Ramos (cell line): ENCODE data around the gene SLC4A2.

Source experiments
- in situ Hi-C: fragments of 300-500 bp; cut with MboI; formaldehyde crosslinking; loops from one replicate; pipeline ENCODE4 v1.14.3; 2022; ENCODE audit warnings: low sequenced_read_pairs; ENCODE audit not compliant: unreplicated experiment

Gene SLC4A2

GRCh38 chr7:151122796-151123157 lies 63.4 kb downstream of the SLC4A2 start:
- in situ Hi-C loops: loop anchor here (10.0 kb wide), 1 partner anchor 182 kb away; no protein-coding TSS in a partner anchor

- in situ Hi-C loops: loop anchor here (10.0 kb wide), 1 partner anchor 182 kb away; no protein-coding TSS in a partner anchor
These were observed 63.9 kb downstream of the SLC4A2 start for GRCh38 chr7:151123158-151123821.

DNA sequence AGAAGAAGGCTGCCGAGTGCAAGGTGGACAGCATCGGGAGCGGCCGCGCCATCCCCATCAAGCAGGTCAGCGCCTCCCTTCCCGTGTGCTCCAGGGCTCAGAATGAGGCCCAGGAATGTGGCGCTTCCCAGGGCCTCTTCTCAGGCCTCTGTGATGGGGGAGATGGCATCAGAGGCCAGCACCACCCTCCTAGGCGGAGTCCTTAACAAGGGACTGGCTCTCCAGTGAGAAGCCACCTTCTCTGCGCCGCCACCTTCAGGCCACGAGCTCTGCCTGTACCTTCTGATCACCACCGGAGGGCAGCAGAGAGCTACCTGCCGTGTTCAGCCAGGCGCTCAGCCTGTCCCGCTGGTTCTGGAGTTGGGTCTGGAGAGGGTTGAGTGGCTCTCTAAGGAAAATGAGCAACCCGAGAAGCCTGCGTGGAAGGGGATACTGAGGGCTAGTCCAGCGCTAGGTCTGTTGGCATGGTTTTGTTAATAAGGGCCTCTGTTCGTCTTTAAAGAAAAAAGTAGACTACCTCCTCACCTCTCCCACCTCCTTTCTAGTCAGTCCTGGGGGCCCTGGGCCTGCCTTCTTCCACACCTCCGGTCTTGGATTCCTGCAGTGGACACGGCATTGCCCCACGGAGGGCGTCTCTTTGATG lies 64.6 kb downstream of the SLC4A2 start:
- in situ Hi-C loops: loop anchor here (10.0 kb wide), 1 partner anchor 181 kb away; no protein-coding TSS in a partner anchor

GRCh38 chr7:151124481-151124880 lies 65.1 kb downstream of the SLC4A2 start:
- in situ Hi-C loops: loop anchor here (10.0 kb wide), 1 partner anchor 180 kb away; no protein-coding TSS in a partner anchor

DNA sequence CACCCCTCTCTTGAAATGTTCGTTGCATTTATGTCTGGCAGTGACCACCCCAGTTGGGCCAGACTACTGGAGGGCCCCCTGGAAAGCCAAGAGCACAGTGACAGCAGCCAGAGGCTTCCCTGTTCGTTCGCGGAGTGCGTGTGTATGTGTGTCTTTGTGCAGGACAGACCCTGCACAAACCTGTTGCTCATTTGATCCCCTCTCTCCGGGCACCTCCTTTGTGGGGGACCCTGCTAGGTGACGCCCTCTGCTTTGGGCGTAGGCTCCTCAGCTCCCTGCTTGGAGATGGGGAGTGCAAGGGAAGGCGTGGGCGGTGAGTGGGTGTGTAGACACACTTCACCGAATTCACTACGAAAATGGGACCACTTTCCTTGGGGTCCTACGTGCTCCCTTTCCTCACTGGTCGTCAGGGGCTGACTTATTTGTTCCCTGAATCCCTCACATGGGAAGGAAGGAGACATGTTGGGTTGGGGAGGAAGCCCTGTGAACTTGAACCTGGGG lies 65.6 kb downstream of the SLC4A2 start:
- in situ Hi-C loops: loop anchor here (10.0 kb wide), 1 partner anchor 180 kb away; no protein-coding TSS in a partner anchor

GRCh38 chr7:151125470-151125845 lies 66.1 kb downstream of the SLC4A2 start:
- in situ Hi-C loops: loop anchor here (10.0 kb wide), 1 partner anchor 179 kb away; no protein-coding TSS in a partner anchor

DNA sequence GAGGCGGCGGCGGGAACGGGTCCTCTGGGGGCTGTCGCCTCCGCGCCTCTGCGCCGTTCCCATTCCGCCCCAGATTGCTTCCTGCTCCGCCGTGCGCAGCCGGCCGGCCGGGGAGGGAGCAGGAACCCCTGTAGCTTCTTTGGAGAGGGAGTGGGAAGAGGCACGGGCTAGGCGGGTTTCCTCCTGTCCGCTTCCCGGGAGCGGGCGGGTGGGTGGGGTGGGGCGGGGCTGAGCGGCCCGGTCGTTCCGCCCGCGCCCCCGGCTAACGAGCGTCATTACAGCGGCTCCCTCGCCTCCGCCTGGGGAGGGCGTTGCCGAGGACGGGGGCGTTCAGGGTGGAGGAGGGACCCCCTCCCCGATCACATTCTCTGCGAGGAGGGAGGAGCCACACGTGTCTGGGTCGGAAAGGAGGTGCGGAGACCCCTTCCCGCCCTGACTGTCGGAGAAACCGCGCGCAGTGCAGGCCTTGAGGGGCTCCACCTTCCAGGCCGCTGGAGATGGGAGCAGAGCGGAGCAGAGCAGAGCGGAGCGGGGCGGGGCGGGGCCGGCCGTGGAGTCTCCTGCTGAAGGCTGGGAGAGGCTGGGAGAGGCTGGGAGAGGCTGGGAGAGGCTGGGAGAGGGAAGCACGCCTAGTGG lies 66.6 kb downstream of the SLC4A2 start:
- in situ Hi-C loops: loop anchor here (10.0 kb wide), 1 partner anchor 179 kb away; no protein-coding TSS in a partner anchor
